Measurements from ENCODE around the gene AFAP1.
A peak's percentile ranks its signal among the peaks of the same experiment; 100 is the strongest.

AFAP1 gene

DNA sequence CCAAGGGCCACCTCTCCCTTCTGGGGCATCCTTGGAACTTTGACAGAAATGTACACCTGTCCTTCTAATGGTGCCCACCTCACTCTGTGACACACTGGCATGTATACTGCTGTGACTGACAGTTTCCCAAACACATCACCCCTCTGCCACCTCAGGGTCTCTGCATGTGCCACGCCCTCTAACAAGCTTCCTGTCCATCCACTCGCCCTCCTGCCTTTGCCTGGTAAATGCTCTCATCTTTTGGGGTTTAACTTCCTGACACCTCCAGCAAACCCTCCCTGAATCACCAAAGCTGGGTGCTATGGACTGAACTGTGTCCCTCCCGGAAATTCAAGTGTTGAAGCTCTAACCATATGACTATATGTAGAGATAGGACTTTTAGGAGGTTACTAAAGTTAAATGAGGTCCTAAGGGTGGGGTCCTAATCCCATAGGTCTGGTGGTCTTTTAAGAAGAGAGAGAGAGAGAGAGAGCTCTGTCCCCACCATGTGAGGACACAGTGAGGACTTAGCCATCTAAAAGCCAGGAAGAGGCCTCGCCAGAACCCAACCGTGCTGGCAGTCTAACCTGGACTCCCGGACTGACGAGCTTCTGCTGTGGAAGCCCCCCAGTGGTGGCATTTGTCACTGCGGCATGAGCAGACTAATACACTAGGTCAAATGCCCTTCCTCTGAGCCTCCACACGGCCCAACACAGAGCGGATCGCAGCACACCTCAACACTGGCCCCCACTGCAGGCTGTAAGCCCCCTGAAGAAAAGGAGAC lies 95.6 kb downstream of the AFAP1 start:
- H3K9me2 ChIP-seq (replicated peaks; ENCODE audit: low read depth, low read length) = no peaks in the 10 kb centered on the region
- H3F3A ChIP-seq (ENCODE audit: low read depth) = no peaks in the 10 kb centered on the region
- no peaks in the 10 kb centered on the region for H3K79me2 ChIP-seq (ENCODE audit: insufficient read depth, low read length)
- H3K4me2 ChIP-seq (ENCODE audit: low read depth, low read length, poor library complexity, severe bottlenecking) = no peak overlapping the region
- no peaks in the 10 kb centered on the region for H3K36me3 ChIP-seq (ENCODE audit: insufficient read depth, low read length)
- H4K20me1 ChIP-seq (ENCODE audit: insufficient read depth, low read length, poor library complexity, severe bottlenecking) = no peaks in the 10 kb centered on the region
- H3K4me3 ChIP-seq (ENCODE audit: low read length, poor library complexity, severe bottlenecking) = no peak overlapping the region
- no peaks in the 10 kb centered on the region for H3K4me1 ChIP-seq (ENCODE audit: insufficient read depth, low read length, poor library complexity, severe bottlenecking)
- no peaks in the 10 kb centered on the region for H3K27me3 ChIP-seq (ENCODE audit: insufficient read depth, low read length, poor library complexity, severe bottlenecking)
- H2AFZ ChIP-seq (ENCODE audit: low read length) = no peak overlapping the region
- no peaks in the 10 kb centered on the region; the same call in 1 of the 2 replicates for H3K9me3 ChIP-seq (ENCODE audit: insufficient read depth, low read depth, low read length)
- TF ChIP-seq, protein P1, sequence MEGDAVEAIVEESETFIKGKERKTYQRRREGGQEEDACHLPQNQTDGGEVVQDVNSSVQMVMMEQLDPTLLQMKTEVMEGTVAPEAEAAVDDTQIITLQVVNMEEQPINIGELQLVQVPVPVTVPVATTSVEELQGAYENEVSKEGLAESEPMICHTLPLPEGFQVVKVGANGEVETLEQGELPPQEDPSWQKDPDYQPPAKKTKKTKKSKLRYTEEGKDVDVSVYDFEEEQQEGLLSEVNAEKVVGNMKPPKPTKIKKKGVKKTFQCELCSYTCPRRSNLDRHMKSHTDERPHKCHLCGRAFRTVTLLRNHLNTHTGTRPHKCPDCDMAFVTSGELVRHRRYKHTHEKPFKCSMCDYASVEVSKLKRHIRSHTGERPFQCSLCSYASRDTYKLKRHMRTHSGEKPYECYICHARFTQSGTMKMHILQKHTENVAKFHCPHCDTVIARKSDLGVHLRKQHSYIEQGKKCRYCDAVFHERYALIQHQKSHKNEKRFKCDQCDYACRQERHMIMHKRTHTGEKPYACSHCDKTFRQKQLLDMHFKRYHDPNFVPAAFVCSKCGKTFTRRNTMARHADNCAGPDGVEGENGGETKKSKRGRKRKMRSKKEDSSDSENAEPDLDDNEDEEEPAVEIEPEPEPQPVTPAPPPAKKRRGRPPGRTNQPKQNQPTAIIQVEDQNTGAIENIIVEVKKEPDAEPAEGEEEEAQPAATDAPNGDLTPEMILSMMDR (conservative IDR thresholded peaks at IDR 0.05; ENCODE audit: low read length) = peak; percentile 46
- TF ChIP-seq EZH2phosphoT487 (IDR thresholded peaks at IDR 0.05; ENCODE audit: borderline replicate concordance) = no peak
- no peak overlapping the region for H3K9ac ChIP-seq (ENCODE audit: low read depth, low read length, poor library complexity, severe bottlenecking)

DNA sequence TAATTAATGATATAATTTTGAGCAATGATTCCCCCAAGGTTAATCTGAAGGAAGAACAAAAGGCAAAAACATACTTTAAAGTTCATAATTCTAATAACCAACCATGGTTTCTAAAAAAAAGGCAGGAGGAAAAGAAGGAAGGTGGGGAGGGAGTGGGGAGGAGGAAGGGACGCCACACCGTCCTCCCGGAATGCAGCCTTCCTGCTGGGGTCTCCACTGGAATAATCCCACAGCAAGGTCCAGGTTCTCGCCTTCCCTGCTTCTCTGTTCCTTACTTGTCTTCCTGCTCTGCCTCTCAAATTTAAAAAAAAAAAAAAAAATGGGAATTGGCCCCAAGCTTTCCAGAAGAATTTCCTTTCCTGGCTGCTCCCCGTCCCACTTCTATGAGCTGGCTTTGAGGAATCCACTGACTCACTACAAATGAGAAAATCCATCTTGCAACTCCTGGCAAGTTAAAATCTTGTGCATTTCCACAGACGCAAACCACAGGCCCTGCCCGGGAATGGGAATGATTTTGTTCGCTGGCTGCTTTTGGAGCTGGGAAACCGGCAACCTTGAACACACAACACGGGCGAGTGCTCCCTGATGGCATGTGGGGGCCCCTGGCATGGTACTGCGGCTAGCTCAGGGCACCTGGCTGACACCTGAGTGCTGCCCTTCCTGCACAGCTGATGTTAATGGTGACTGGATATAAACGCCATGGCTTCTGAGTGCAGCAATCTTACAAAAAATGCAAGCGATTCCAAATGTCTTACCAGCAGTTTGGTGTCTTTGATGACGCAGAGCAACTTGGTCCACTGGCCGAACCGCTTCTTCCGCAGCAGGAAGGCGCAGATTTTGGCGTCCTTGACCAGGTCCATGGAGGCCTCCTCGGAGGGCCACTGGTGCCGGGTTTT lies 97.0 kb downstream of the AFAP1 start:
- no peak overlapping the region for H3K4me3 ChIP-seq (ENCODE audit: low read length, poor library complexity, severe bottlenecking)
- no peaks in the 10 kb centered on the region; the same call in 1 of the 2 replicates for H3K9me3 ChIP-seq (ENCODE audit: insufficient read depth, low read depth, low read length)
- no peaks in the 10 kb centered on the region for H3K27me3 ChIP-seq (ENCODE audit: insufficient read depth, low read length, poor library complexity, severe bottlenecking)
- H3K36me3 ChIP-seq (ENCODE audit: insufficient read depth, low read length) = no peaks in the 10 kb centered on the region
- no peak overlapping the region for H2AFZ ChIP-seq (ENCODE audit: low read length)
- no peak for TF ChIP-seq EZH2phosphoT487 (IDR thresholded peaks at IDR 0.05; ENCODE audit: borderline replicate concordance)
- TF ChIP-seq, protein P1 (conservative IDR thresholded peaks at IDR 0.05; ENCODE audit: low read length) = no peak
- H3K9ac ChIP-seq (ENCODE audit: low read depth, low read length, poor library complexity, severe bottlenecking) = no peak overlapping the region
- no peaks in the 10 kb centered on the region for H3K9me2 ChIP-seq (replicated peaks; ENCODE audit: low read depth, low read length)
- no peaks in the 10 kb centered on the region for H4K20me1 ChIP-seq (ENCODE audit: insufficient read depth, low read length, poor library complexity, severe bottlenecking)
- no peak overlapping the region for H3K4me2 ChIP-seq (ENCODE audit: low read depth, low read length, poor library complexity, severe bottlenecking)
- no peaks in the 10 kb centered on the region for H3F3A ChIP-seq (ENCODE audit: low read depth)
- no peaks in the 10 kb centered on the region for H3K4me1 ChIP-seq (ENCODE audit: insufficient read depth, low read length, poor library complexity, severe bottlenecking)
- no peaks in the 10 kb centered on the region for H3K79me2 ChIP-seq (ENCODE audit: insufficient read depth, low read length)

DNA sequence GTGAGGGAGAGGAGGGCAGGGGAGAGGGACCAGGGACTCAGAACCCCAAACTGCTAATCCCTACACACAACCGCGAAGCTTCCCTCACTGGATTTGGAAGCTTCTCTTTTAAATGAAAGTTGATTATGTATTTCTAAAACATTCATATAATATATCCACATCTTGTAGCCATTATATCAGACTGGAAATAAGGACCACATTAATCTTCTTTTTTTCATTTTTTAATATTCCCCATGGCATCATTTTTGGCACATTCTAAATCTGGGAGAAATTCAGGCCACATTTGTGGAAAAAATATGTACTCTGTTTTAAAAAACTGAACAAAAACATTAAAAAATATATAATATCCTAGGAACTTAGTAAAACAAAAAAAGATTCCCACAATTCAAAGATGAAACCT lies 97.8 kb downstream of the AFAP1 start:
- H3K4me3 ChIP-seq (ENCODE audit: low read length, poor library complexity, severe bottlenecking) = no peak overlapping the region
- H3K4me2 ChIP-seq (ENCODE audit: low read depth, low read length, poor library complexity, severe bottlenecking) = no peak overlapping the region
- no peaks in the 10 kb centered on the region for H3K4me1 ChIP-seq (ENCODE audit: insufficient read depth, low read length, poor library complexity, severe bottlenecking)
- no peaks in the 10 kb centered on the region for H3K9me2 ChIP-seq (replicated peaks; ENCODE audit: low read depth, low read length)
- no peaks in the 10 kb centered on the region for H3K36me3 ChIP-seq (ENCODE audit: insufficient read depth, low read length)
- no peak overlapping the region for H3K9ac ChIP-seq (ENCODE audit: low read depth, low read length, poor library complexity, severe bottlenecking)
- H2AFZ ChIP-seq (ENCODE audit: low read length) = no peak overlapping the region
- H3K27me3 ChIP-seq (ENCODE audit: insufficient read depth, low read length, poor library complexity, severe bottlenecking) = no peaks in the 10 kb centered on the region
- no peaks in the 10 kb centered on the region for H3F3A ChIP-seq (ENCODE audit: low read depth)
- TF ChIP-seq, protein P1 (conservative IDR thresholded peaks at IDR 0.05; ENCODE audit: low read length) = no peak
- no peak for TF ChIP-seq EZH2phosphoT487 (IDR thresholded peaks at IDR 0.05; ENCODE audit: borderline replicate concordance)
- H3K79me2 ChIP-seq (ENCODE audit: insufficient read depth, low read length) = no peaks in the 10 kb centered on the region
- no peaks in the 10 kb centered on the region for H4K20me1 ChIP-seq (ENCODE audit: insufficient read depth, low read length, poor library complexity, severe bottlenecking)
- H3K9me3 ChIP-seq (ENCODE audit: insufficient read depth, low read depth, low read length) = no peaks in the 10 kb centered on the region; the same call in 1 of the 2 replicates

Measured in Loucy (cell line).